Esophagus muscularis mucosa (tissue), 4 donors: ENCODE data around the gene KCNJ16. TPM values are rescaled to one million over a fixed set of nuclear protein-coding genes. Genes with fewer than 3 reads are reported as not detected.

Experiments used
- DNase-seq: peaks from one replicate; pipeline ENCODE4 v3.0.0-alpha.2; 2017; ENCODE audit errors: extremely low spot score
- H3K27ac ChIP-seq, 4 donors: fragments of 200-600 bp; sonication (generic); replicated peaks in 1 of 4; 1 replicate in 3 of 4; 2 replicates in 1 of 4; pipeline ENCODE4 v1.5.1; 2016 to 2019; ENCODE audit warnings: mild to moderate bottlenecking in 1 of 4
- H3K27me3 ChIP-seq, 4 donors: fragments of 200-600 bp; sonication (generic); one replicate each; pipeline versions ENCODE4 v1.5.1 to v1.6.0; 2016 to 2019
- H3K36me3 ChIP-seq, 4 donors: fragments of 200-600 bp; sonication (generic); one replicate each; pipeline ENCODE4 v1.5.1; 2016 to 2019
- H3K4me1 ChIP-seq, 4 donors: fragments of 200-600 bp; sonication (generic); one replicate each; pipeline ENCODE4 v1.5.1; 2016 to 2019
- H3K4me3 ChIP-seq, 4 donors: fragments of 200-600 bp; sonication (generic); 1 replicate in 2 of 4; 2 replicates in 2 of 4; pipeline ENCODE4 v1.5.1; 2016 to 2019; ENCODE audit warnings: mild to moderate bottlenecking in 4 of 4, moderate library complexity in 1 of 4
- H3K9me3 ChIP-seq, 4 donors: fragments of 200-600 bp; sonication (generic); 1 replicate in 3 of 4; 2 replicates in 1 of 4; pipeline ENCODE4 v1.5.1; 2016 to 2019
- CTCF ChIP-seq, 3 experiments: fragments of 200-600 bp in 2 of 3; fragments of 450-650 bp in 1 of 3; sonication (generic) in 2 of 3; IDR thresholded peaks; one replicate each; pipeline ENCODE4 v1.5.1; 2017 to 2019; ENCODE audit warnings: antibody characterized with exemption in 3 of 3, mild to moderate bottlenecking in 2 of 3, moderate library complexity in 1 of 3
- EP300 ChIP-seq: sonication (generic); formaldehyde crosslinking; IDR thresholded peaks from one replicate; pipeline ENCODE4 v1.6.1; 2017; ENCODE audit warnings: antibody characterized with exemption
- POLR2A ChIP-seq: fragments of 450-650 bp; IDR thresholded peaks from one replicate; pipeline ENCODE4 v1.6.1; 2017; ENCODE audit warnings: antibody characterized with exemption, moderate library complexity, mild to moderate bottlenecking, low read depth
- POLR2AphosphoS5 ChIP-seq, 2 donors: sonication (generic); formaldehyde crosslinking; IDR thresholded peaks; one replicate each; pipeline ENCODE4 v1.6.1; 2017; ENCODE audit warnings: antibody characterized with exemption in 2 of 2
- WGBS: methylation state at CpG from one replicate; pipeline ENCODE4 v1.1.5; 2018; 5-methylcytosine and 5-hydroxymethylcytosine counted together
- intact Hi-C: fragments of 100-400 bp; cut with DNase I; formaldehyde crosslinking; loops from one replicate; pipeline ENCODE4 v1.15.1; 2023
- total RNA-seq, 4 donors: library from RNA; depleted of rRNA; stranded (reverse); fragments of >200 nt; gene quantifications; one replicate each; pipeline versions ENCODE4 v1.1.0 to v1.2.1, GENCODE V29; 2016

KCNJ16 gene
- total RNA-seq, 4 donors from 2014 or later: 0.78 to 0.86 (median 0.83) TPM; not detected in 1

- Histone ChIP-seq H3K9me3 (no peaks in the 10 kb centered on the region), H3K27ac (no peak overlapping the region), H3K4me3 (no peak overlapping the region), H3K27me3 (no peaks in the 10 kb centered on the region), H3K36me3 (no peaks in the 10 kb centered on the region), H3K4me1 (peaks cover 0 to 11% (median 5%) of the 10 kb centered on the region in 4 donors)
- 22% methylated on average over 6 of the region's 6 CpGs for WGBS
- intact Hi-C loops: loop anchor here (2.0 to 10.0 kb wide), 3 partner anchors 380 to 576 kb away; no protein-coding TSS in a partner anchor
- TF ChIP-seq EP300: no peak
- peak; percentile 70 to 75 (median 75) for TF ChIP-seq CTCF (IDR thresholded peaks at IDR 0.05)
- DNase-seq: no peak
These were observed 69.3 kb downstream of the KCNJ16 start for GRCh38 chr17:70144260-70144846.

GRCh38 chr17:70153210-70153609 is 78.2 kb downstream of the KCNJ16 start:
- no peak for TF ChIP-seq POLR2A

GRCh38 chr17:70157151-70157550 is 82.1 kb downstream of the KCNJ16 start:
- DNase-seq: no peak
- no peak overlapping the region for H3K27ac ChIP-seq
- H3K27me3 ChIP-seq: no peaks in the 10 kb centered on the region
- TF ChIP-seq CTCF (IDR thresholded peaks at IDR 0.05) (no peak), EP300 (no peak), POLR2AphosphoS5 (IDR thresholded peaks at IDR 0.05) (no peak), POLR2A (no peak)
- no peaks in the 10 kb centered on the region for H3K36me3 ChIP-seq
- H3K4me1 ChIP-seq: no peaks in the 10 kb centered on the region
- WGBS: 95% methylated on average over 4 of the region's 4 CpGs
- H3K9me3 ChIP-seq: no peaks in the 10 kb centered on the region
- intact Hi-C loops: no loop called here
- no peak overlapping the region for H3K4me3 ChIP-seq

More at GRCh38 chr17:70153210-70153609, 78.2 kb downstream of the KCNJ16 start:
- Histone ChIP-seq H3K27ac (no peak overlapping the region), H3K27me3 (no peaks in the 10 kb centered on the region), H3K4me3 (no peak overlapping the region), H3K4me1 (no peaks in the 10 kb centered on the region), H3K9me3 (no peaks in the 10 kb centered on the region), H3K36me3 (no peaks in the 10 kb centered on the region)
- intact Hi-C loops: no loop called here
- 92% methylated on average over 3 of the region's 3 CpGs for WGBS
- DNase-seq: no peak

GRCh38 chr17:70158180-70158579 is 83.2 kb downstream of the KCNJ16 start:
- Histone ChIP-seq H3K9me3 (no peaks in the 10 kb centered on the region), H3K36me3 (no peaks in the 10 kb centered on the region), H3K27me3 (no peaks in the 10 kb centered on the region), H3K4me1 (no peaks in the 10 kb centered on the region), H3K4me3 (no peak overlapping the region), H3K27ac (no peak overlapping the region)
- TF ChIP-seq POLR2AphosphoS5 (IDR thresholded peaks at IDR 0.05): no peak
- TF ChIP-seq CTCF (IDR thresholded peaks at IDR 0.05): no peak
- intact Hi-C loops: no loop called here
- 83% methylated on average over 4 of the region's 4 CpGs for WGBS
- DNase-seq: no peak

- DNase-seq: no peak
- no peak for TF ChIP-seq EP300
- no peak for TF ChIP-seq POLR2AphosphoS5 (IDR thresholded peaks at IDR 0.05)
- no peak for TF ChIP-seq CTCF (IDR thresholded peaks at IDR 0.05)
- TF ChIP-seq POLR2A: no peak
- intact Hi-C loops: no loop called here
- Histone ChIP-seq H3K27ac (no peak overlapping the region), H3K9me3 (no peaks in the 10 kb centered on the region), H3K4me1 (no peaks in the 10 kb centered on the region), H3K4me3 (no peak overlapping the region), H3K36me3 (no peaks in the 10 kb centered on the region), H3K27me3 (no peaks in the 10 kb centered on the region)
- WGBS: 87% methylated on average over 6 of the region's 6 CpGs
These were observed 83.6 kb downstream of the KCNJ16 start for GRCh38 chr17:70158591-70158990.
